ENCODE results near the gene HES3.

- TF ChIP-seq POLR2A (IDR thresholded peaks at IDR 0.05): no peak
- no peak for TF ChIP-seq CTCF (IDR thresholded peaks at IDR 0.05)
Measured at GRCh38 chr1:6271554-6271953, 27.6 kb downstream of the HES3 start.

Measured in body of pancreas (tissue), 4 donors.